Natural killer cell (primary cell): ENCODE results near the gene N4BP2L2. TPM values are rescaled to one million over a fixed set of nuclear protein-coding genes. Genes with fewer than 3 reads are reported as not detected.

Experiments
- ATAC-seq, 3 donors: fragments of 150-1000 bp in 2 of 3; fragments of 200-7000 bp in 1 of 3; cut with Tn5 transposase; 1 replicate in 1 of 3; 2 replicates in 2 of 3; pipeline ENCODE4 v1.10.0; 2021; ENCODE audit warnings: mild to moderate bottlenecking in 2 of 3, moderate library complexity in 2 of 3
- DNase-seq, 2 donors: peaks; one replicate each; pipeline versions ENCODE4 v3.0.0 to v3.0.0-alpha.2; 2013 to 2021; ENCODE audit warnings: mixed read lengths in 1 of 2
- H3K27ac ChIP-seq: one replicate; pipeline ENCODE4 v1.5.1; 2013; ENCODE audit warnings: mild to moderate bottlenecking, low read length
- H3K27me3 ChIP-seq: one replicate; pipeline ENCODE4 v1.6.1; 2013; ENCODE audit warnings: low read length; ENCODE audit not compliant: control insufficient read depth, insufficient read depth
- H3K36me3 ChIP-seq: one replicate; pipeline ENCODE4 v1.6.1; 2013; ENCODE audit warnings: low read length; ENCODE audit not compliant: control insufficient read depth, insufficient read depth
- H3K4me1 ChIP-seq: one replicate; pipeline ENCODE4 v1.6.1; 2013; ENCODE audit warnings: low read length; ENCODE audit not compliant: control insufficient read depth, insufficient read depth
- H3K4me3 ChIP-seq: one replicate; pipeline ENCODE4 v1.5.1; 2013; ENCODE audit warnings: low read length
- H3K9me3 ChIP-seq: one replicate; pipeline ENCODE4 v1.6.1; 2013; ENCODE audit warnings: low read length; ENCODE audit not compliant: control insufficient read depth, insufficient read depth
- H3K27ac Mint-ChIP-seq, 2 donors: one replicate each; pipeline ENCODE4 v1.8.0; 2022; ENCODE audit warnings: mild to moderate bottlenecking in 2 of 2, mixed read lengths in 2 of 2, moderate library complexity in 1 of 2
- H3K27me3 Mint-ChIP-seq, 2 donors: one replicate each; pipeline ENCODE4 v1.8.0; 2022; ENCODE audit warnings: low read depth in 2 of 2, mixed read lengths in 2 of 2
- H3K36me3 Mint-ChIP-seq: one replicate; pipeline ENCODE4 v1.8.0; 2022; ENCODE audit warnings: mixed read lengths
- H3K4me1 Mint-ChIP-seq, 2 donors: one replicate each; pipeline ENCODE4 v1.8.0; 2022; ENCODE audit warnings: mixed read lengths in 2 of 2
- H3K4me3 Mint-ChIP-seq: one replicate; pipeline ENCODE4 v1.8.0; 2022; ENCODE audit warnings: mild to moderate bottlenecking, moderate library complexity, mixed read lengths
- H3K9me3 Mint-ChIP-seq, 2 donors: one replicate each; pipeline ENCODE4 v1.8.0; 2022; ENCODE audit warnings: mixed read lengths in 2 of 2
- WGBS: methylation state at CpG from one replicate; pipeline ENCODE4 v1.1.7; 2013; ENCODE audit warnings: missing lambda C conversion rate; ENCODE audit not compliant: insufficient coverage; 5-methylcytosine and 5-hydroxymethylcytosine counted together
- intact Hi-C: fragments of 100-400 bp; cut with micrococcal nuclease; formaldehyde crosslinking; loops from one replicate; pipeline ENCODE4 v1.14.2; 2022
- total RNA-seq, 4 donors: library from RNA; stranded (reverse); fragments of 120-200 nt in 1 of 4; gene quantifications; one replicate each; pipeline versions ENCODE4 v1.2.3 to v1.2.4, GENCODE V29; 2013 to 2022
- TF ChIP-seq, protein P1 (sequence below): fragments of 200-600 bp; IDR thresholded peaks from one replicate; pipeline ENCODE4 v1.8.0; 2022; ENCODE audit warnings: antibody characterized with exemption

N4BP2L2 gene
- total RNA-seq, 3 donors from 2014 or later (not counting 1 experiment from before 2014, with no cell fraction given), result 195 to 247 (median 221) TPM

DNA sequence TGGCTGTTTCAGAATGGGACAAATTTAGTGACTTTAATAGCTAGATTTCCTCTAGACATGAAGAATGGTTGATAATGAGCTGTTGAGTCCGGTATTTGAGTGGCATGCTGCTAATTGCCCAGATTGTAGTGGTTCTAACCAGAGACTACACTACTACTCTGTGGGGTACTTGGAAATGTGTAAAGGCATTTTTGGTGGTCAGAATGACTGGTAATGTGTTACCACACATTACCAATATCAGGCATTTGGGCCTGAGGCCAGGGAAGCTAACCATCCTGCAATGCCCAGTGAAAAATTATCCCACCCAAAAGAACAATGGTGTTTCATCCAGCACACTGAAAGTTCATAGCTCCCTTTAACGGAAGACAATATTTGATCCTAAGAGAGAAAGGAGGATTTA is 93.1 kb downstream of the N4BP2L2 start:
- H3K4me1 ChIP-seq, result no peaks in the 10 kb centered on the region
- Mint-ChIP-seq H3K4me1 (peaks cover 0 to 5% of the 10 kb centered on the region in 2 donors), H3K4me3 (no peak overlapping the region), H3K27ac (no peak overlapping the region), H3K36me3 (no peaks in the 10 kb centered on the region), H3K9me3 (no peaks in the 10 kb centered on the region), H3K27me3 (no peaks in the 10 kb centered on the region)
- 100% methylated on average over 1 of the region's 2 CpGs for WGBS
- DNase-seq (no peak), ATAC-seq (no peak)
- intact Hi-C loops, result loop anchor here (10.0 kb wide), 1 partner anchor 181 kb away; no protein-coding TSS in a partner anchor
- H3K27ac ChIP-seq, result no peak overlapping the region
- no peaks in the 10 kb centered on the region for H3K9me3 ChIP-seq
- no peaks in the 10 kb centered on the region for H3K36me3 ChIP-seq
- H3K27me3 ChIP-seq, result no peaks in the 10 kb centered on the region
- H3K4me3 ChIP-seq, result no peak overlapping the region
- TF ChIP-seq, protein P1, sequence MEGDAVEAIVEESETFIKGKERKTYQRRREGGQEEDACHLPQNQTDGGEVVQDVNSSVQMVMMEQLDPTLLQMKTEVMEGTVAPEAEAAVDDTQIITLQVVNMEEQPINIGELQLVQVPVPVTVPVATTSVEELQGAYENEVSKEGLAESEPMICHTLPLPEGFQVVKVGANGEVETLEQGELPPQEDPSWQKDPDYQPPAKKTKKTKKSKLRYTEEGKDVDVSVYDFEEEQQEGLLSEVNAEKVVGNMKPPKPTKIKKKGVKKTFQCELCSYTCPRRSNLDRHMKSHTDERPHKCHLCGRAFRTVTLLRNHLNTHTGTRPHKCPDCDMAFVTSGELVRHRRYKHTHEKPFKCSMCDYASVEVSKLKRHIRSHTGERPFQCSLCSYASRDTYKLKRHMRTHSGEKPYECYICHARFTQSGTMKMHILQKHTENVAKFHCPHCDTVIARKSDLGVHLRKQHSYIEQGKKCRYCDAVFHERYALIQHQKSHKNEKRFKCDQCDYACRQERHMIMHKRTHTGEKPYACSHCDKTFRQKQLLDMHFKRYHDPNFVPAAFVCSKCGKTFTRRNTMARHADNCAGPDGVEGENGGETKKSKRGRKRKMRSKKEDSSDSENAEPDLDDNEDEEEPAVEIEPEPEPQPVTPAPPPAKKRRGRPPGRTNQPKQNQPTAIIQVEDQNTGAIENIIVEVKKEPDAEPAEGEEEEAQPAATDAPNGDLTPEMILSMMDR, result no peak

DNA sequence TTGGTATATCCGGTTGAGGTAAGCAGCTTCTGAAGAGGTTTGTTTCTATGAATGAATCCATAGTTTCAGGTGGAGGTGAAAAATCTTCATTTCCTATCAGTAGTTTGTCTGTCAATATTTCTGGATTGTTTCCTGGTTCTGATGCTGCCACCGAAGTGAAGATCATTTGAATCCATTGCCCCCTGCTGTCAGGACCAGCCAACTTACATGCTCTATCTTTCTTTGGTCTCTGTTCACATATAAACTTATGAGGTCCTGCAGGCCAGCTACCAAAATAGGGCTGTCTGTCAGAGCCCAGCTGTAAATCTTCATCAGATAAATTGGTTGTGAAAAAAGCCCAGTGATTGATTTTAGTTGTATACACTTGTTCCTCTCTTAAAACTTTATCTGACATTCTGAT is 95.5 kb downstream of the N4BP2L2 start:
- Mint-ChIP-seq H3K27me3 (no peaks in the 10 kb centered on the region), H3K9me3 (no peaks in the 10 kb centered on the region), H3K27ac (no peak overlapping the region), H3K4me3 (no peak overlapping the region), H3K4me1 (peaks cover 0 to 5% of the 10 kb centered on the region in 2 donors), H3K36me3 (no peaks in the 10 kb centered on the region)
- ATAC-seq, result peak in 2 of 3 donors; percentile 68 to 70
- 36% methylated on average over 2 of the region's 2 CpGs for WGBS
- no peaks in the 10 kb centered on the region for H3K27me3 ChIP-seq
- H3K36me3 ChIP-seq, result no peaks in the 10 kb centered on the region
- H3K27ac ChIP-seq, result no peak overlapping the region
- intact Hi-C loops, result loop anchor here (1.0 to 10.0 kb wide), 2 partner anchors 62 to 178 kb away; no protein-coding TSS in a partner anchor
- no peak overlapping the region for H3K4me3 ChIP-seq
- H3K4me1 ChIP-seq, result no peaks in the 10 kb centered on the region
- peak in 1 of 2 donors; percentile 76 for DNase-seq
- no peaks in the 10 kb centered on the region for H3K9me3 ChIP-seq
- TF ChIP-seq, protein P1, result peak; percentile 46

DNA sequence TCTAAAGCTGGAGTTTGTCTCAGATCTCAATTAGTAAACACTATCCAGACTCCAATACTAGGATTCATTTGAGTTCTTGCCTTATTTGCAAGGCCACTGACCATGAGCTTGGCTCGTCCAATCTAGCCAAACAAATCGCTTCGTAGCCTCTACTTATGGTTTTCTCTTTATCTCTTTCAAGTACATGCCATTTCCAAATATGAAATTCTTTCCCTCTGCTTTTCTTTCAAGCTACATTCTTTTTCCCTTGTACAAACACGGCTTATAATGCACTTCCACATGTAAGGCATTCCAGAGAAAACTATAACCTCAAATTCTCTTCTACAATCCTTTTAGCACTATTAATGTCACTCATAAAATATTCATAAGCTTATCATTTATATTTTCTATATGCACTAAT is 99.7 kb downstream of the N4BP2L2 start:
- H3K4me3 Mint-ChIP-seq, result no peak overlapping the region
- no peaks in the 10 kb centered on the region for H3K27me3 ChIP-seq
- ATAC-seq (no peak), DNase-seq (no peak)
- H3K4me1 ChIP-seq, result no peaks in the 10 kb centered on the region
- H3K4me3 ChIP-seq, result no peak overlapping the region
- H3K4me1 Mint-ChIP-seq, result peaks cover 0 to 5% of the 10 kb centered on the region in 2 donors
- 97% methylated on average over 4 of the region's 4 CpGs for WGBS
- no peaks in the 10 kb centered on the region for H3K27me3 Mint-ChIP-seq
- no peak overlapping the region for H3K27ac Mint-ChIP-seq
- no peaks in the 10 kb centered on the region for H3K9me3 Mint-ChIP-seq
- H3K36me3 ChIP-seq, result no peaks in the 10 kb centered on the region
- intact Hi-C loops, result no loop called here
- no peaks in the 10 kb centered on the region for H3K9me3 ChIP-seq
- H3K27ac ChIP-seq, result no peak overlapping the region
- no peaks in the 10 kb centered on the region for H3K36me3 Mint-ChIP-seq
- TF ChIP-seq, protein P1, result no peak

DNA sequence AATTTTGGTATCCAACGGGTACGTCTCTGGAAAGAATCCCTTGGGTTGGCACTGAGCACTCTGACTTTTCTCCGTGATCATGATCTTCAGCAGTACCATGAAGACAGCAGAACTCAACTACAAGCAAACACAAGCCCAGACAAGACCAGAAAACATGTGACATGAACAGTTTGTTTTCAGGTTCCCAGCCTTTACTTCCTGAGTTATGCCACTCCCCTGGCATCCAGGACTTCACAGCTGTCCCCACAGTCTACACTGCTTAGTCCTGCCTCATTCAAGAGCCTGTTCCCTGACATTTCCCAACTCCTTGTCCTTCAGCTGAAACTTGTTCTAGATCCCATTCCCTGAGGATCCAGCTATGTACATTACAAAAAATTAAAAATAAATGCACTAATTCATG is 105.7 kb downstream of the N4BP2L2 start:
- no peak overlapping the region for H3K4me3 ChIP-seq
- H3K4me3 Mint-ChIP-seq, result no peak overlapping the region
- H3K36me3 ChIP-seq, result no peaks in the 10 kb centered on the region
- no peak overlapping the region for H3K27ac Mint-ChIP-seq
- H3K4me1 ChIP-seq, result peaks cover 18% of the 10 kb centered on the region
- peaks cover 8 to 15% of the 10 kb centered on the region in 2 donors for H3K4me1 Mint-ChIP-seq
- H3K27me3 ChIP-seq, result no peaks in the 10 kb centered on the region
- H3K27ac ChIP-seq, result no peak overlapping the region
- TF ChIP-seq, protein P1, result no peak
- WGBS, result 97% methylated on average over 3 of the region's 3 CpGs
- intact Hi-C loops, result no loop called here
- no peak for DNase-seq
- no peak for ATAC-seq
- H3K9me3 Mint-ChIP-seq, result no peaks in the 10 kb centered on the region
- H3K9me3 ChIP-seq, result no peaks in the 10 kb centered on the region
- no peaks in the 10 kb centered on the region for H3K27me3 Mint-ChIP-seq
- H3K36me3 Mint-ChIP-seq, result no peaks in the 10 kb centered on the region
